Measurements from ENCODE around the gene ZFP92.
"Not testable (repeated sequence)": the region's sequence is repeated elsewhere in the genome, so short reads cannot be mapped to it uniquely, and the experiment has no call there.

Gene ZFP92

DNA sequence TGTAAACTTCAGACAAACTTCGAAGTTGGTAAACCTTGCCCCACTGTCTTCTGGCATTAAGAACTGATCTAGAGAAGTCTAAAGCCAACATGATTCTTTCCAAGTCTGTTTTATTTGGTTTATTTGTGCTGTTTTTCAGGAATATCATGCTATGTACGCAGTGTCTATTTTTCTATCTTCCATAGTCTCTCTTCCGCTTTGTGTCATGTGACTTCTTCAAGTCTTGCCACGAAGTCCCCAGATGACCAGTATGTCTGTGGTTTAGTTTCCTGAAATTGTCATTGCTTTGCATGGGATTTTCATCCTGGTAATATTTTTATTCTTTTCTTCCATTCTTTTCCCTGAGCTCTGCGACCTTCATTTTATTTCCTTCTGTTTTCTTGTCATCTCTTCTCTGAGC lies 25.2 kb upstream of the ZFP92 start:
- no peak for DNase-seq (ENCODE audit: low read depth)

- no peak for DNase-seq (ENCODE audit: low read depth)
Observed at GRCh38 chrX:153387345-153387744, 23.9 kb upstream of the ZFP92 start.

- no peak for DNase-seq (ENCODE audit: low read depth)
Observed at GRCh38 chrX:153387987-153388721, 23.1 kb upstream of the ZFP92 start.

GRCh38 chrX:153388722-153389459 lies 22.4 kb upstream of the ZFP92 start:
- DNase-seq (ENCODE audit: low read depth): no peak

- not testable (repeated sequence) for DNase-seq (ENCODE audit: low read depth)
Observed at GRCh38 chrX:153389460-153389768, 21.9 kb upstream of the ZFP92 start.

GRCh38 chrX:153392642-153393321 lies 18.5 kb upstream of the ZFP92 start:
- DNase-seq (ENCODE audit: low read depth): no peak

DNA sequence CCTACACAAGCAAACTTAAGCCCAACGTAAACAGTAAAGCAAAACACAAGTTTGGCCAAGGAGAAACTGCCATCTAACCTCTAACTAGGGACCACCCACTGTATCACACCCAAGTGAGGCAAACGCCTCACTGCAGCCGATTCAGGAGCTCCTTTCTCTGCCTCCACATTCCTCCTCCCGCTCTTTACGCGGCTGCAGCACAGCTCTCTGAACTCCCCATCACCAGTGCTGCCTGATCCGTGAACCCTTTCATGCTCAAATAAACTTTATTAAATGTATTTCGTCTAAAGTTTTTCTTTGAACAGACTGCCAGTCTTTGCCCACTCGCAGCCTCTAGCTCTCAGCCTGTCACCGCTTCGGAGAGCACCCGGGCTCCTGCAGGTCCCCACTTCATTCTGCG lies 16.7 kb upstream of the ZFP92 start:
- no peak for DNase-seq (ENCODE audit: low read depth)

- no peak for DNase-seq (ENCODE audit: low read depth)
Observed at GRCh38 chrX:153395613-153396319, 15.5 kb upstream of the ZFP92 start.

- no peak for DNase-seq (ENCODE audit: low read depth)
Observed at GRCh38 chrX:153396320-153397195, 14.7 kb upstream of the ZFP92 start.

GRCh38 chrX:153397256-153397960 lies 13.9 kb upstream of the ZFP92 start:
- DNase-seq (ENCODE audit: low read depth): no peak

DNA sequence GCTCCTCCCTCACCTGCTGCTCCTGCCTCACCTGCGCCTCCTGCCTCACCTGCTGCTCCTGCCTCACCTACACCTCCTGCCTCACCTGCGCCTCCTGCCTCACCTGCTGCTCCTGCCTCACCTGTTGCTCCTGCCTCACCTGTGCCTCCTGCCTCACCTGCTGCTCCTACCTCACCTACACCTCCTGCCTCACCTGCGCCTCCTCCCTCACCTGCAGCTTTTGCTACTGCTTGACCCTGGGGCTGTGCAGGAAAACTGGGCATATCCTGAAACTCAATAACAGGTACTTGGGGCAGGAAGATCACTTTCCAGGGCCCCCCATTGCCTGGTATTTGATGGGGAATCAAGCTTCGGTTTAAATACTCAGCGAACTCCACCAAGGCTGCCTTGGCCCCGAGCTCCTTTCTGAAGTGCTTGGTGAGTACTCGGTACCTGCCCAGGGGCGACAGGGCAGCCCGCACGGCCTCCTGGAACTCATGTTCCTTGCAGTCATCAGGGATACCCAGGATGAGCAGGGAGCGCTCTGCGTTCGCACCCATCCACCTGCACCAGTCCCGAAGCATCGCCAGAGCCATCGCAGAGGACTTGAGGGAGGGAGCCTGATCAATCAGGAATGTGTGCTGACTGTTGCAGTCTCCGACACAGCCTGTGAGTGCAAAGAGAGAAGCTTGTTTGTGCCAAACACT lies 12.9 kb upstream of the ZFP92 start:
- no peak for DNase-seq (ENCODE audit: low read depth)

DNA sequence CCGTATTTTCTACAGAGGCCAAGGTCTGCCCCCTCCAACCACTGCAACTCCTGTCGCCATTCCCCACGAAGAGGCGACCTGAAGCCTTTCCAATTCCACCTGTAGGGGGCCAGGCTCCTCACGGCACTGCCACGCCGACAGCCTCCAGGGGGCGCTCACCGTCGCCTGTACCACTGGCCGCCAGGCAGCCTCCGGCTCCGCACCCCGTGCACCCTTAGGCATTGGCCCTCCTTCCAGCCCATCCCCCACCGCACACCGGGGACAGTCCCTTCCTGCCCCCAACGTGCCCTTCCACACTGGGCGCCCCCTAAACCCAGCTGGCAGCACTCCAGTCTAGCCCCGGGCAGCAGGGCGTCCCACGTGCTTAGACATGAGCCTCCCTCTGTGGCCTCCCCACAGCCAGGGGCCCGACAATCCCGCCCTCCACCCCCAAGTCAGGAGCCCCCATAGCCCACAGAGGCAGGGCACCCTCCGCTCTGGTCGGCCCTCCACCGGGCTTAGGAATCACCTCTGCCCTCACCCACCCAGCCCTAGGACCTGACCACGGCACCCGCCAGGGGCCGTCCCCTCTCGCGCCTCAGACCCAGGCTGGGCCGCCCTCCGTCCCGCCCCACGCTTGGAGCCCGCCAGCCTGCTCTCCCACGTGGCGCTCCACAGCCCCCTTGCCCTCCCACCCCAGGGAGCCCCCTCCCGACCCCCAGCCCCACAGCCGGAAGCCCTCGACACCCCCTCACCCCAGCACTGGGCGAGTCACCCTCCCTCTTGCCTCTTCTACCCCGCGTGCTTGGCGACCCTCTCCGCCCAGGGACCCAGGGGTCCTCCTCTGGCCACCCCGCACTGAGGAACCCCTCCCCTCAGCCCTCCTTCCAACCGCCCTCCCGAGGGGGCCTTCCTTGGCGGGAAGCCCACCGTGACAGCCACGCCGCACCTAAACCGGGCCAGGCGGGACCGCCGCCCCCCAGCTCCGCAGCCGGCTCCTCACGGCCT lies 10.8 kb upstream of the ZFP92 start:
- DNase-seq (ENCODE audit: low read depth): peak; percentile 34

DNA sequence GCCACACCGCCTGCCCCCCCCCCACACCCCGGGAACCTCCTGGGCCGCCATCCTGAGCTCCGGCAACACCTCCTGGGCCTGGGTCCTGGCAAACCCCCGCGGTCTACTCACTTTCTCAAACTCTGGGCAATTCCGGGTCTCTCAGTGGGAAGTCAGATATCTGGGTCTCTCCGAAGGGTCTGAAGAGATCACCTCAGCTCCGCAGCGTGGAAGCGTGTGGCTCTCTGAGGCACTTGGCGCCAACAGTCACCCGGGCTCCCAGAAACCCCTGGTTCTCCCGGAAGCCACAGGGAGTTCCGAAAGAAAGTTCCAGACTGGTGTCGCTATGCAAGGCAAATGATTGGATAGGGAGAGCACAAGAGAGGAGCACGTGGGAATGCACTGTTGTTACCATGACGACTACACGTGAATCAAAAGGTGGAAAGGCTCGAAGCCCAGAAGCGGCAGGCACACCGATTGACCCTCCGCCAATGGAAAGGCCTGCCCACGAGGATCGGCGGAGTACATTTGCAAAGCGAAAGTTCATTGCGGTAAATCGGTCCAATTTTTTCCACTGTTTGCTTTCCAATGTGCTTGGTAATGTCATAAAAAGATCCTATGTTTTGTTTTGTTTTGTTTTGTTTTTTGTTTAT lies 10.0 kb upstream of the ZFP92 start, which contains the start of gene PNMA6E:
Gene PNMA6E, minus strand, starts transcription at position 218 of the 632 bp plus-strand sequence. CDS start 2,501 bp downstream, outside the sequence.
- no peak for DNase-seq (ENCODE audit: low read depth)

DNA sequence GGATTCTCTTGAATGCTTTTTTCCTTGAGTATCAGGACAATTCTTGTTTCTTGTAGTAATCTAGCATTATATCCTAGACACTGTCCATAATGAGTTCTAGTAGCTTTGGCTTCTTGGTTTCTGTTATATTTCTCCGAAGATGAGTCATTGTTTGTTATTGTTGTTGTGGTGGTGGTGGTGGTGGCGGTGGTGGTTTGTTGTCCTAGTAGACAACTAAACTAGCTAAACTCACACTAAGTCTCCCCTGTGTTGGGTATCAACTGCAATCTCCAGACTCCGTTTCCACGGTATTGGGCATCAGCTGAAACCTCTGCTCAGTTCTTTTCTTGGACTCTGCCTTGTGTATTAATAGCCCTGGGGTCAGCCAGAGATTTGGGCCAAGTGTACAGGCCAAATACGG lies 6.9 kb upstream of the ZFP92 start:
- DNase-seq (ENCODE audit: low read depth): not testable (repeated sequence)

DNA sequence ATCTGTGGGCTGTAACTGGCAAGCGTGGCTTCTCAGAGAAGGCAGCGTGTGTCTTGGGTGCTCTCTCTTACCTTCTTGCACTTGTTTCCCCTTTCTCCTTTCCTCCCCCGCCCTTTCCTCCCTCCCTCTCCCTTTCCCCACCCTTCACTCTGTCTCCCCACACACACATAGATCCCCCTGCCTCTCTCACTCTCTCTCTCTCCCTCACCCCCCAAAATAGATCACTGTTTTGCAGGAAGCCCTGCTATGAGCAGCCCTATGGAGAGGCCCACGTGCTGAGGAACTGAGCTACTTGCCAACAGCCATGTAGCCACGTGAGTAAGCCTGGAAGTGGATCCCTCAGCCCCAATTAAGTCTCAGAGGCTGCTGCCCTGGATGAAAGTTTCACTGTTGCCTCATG lies 5.8 kb upstream of the ZFP92 start:
- DNase-seq (ENCODE audit: low read depth): no peak

DNA sequence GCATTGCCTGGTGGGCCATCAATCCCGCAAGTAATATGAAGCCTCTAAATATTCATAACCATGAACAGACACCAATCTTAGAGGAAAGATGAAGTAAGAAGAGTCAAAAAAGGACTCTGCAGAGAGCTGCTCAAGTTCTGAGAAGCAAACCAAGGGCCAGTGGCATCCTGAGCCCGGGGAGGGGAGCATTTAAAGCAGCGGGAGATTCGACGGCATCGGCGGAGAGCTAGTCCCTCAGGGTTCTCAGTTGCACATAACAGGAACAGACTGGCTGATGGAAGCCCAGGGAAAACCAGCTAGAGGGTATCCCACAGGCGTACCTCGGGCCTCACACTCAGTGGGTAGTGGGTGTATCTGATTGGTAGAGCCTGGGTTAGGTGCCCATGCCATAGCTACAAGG lies 5.3 kb upstream of the ZFP92 start:
- DNase-seq (ENCODE audit: low read depth): no peak

DNA sequence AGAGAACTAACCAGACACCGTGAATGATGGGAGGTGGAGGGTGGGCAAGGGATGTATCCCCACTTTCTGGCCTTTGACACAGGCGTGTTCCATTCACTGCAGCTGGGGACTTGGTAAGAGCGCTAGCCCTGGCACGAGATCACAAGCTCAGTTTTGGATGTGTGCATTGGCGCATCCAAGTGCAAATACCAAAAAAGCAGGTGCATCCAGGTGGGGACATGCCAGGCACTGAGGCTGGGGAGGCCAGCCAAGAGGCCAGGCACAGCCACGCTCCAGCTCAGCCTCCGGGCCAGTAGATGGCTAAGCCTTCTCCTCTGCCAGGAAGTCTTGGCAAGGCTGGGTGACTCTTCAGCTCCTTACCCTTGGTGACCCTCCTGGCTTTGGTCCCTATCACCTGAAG lies 4.4 kb upstream of the ZFP92 start:
- DNase-seq (ENCODE audit: low read depth): no peak

- DNase-seq (ENCODE audit: low read depth): no peak
Observed at GRCh38 chrX:153407736-153408135, 3.5 kb upstream of the ZFP92 start.
